ENCODE results near the gene SPATA24. TPM values are rescaled to one million over a fixed set of nuclear protein-coding genes. Genes with fewer than 3 reads are reported as not detected.

SPATA24 gene
- total RNA-seq, 1 experiment from 2014 or later: 1.4 TPM

GRCh38 chr5:139415869-139416268 is 12.0 kb upstream of the SPATA24 start:
- POLR2A ChIA-PET (ENCODE audit: unreplicated experiment): interaction anchor here (0.5 kb wide), 1 partner anchor 14 kb away, joined by 3 read pairs; no protein-coding TSS in a partner anchor

DNA sequence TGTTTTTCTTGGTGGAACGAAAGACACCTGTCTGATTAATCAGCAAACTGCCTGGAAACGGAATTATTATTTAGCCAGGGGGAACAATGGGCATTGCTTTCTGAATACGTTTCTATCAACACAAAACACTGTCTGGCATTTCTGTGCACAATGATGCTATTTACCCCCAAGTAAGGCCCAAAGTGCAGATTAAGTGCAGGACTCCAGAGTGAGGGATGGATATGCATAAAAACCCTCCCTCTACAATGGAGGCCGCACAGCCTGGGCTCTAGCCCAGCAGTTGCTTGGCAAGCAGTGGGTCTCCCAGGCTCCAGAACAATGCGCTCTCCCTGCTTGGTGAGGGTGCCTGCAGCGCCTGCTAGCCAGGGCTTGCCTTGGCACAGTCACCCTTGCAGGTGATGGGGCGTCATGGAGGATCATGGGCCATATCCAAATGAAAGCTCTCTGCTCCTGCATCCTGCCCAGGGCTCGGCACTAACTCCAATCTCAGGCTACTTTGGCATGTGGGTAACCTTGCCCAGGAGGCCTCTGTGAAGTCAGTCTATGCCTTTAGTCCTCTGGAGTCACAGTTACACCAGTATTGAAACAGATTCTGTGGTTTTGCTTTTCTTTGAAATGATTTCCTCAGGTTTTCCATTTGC is 11.5 kb upstream of the SPATA24 start:
- H3K9me2 ChIP-seq (replicated peaks; ENCODE audit: low read length): no peaks in the 10 kb centered on the region
- no peak overlapping the region for H3K9ac ChIP-seq (ENCODE audit: low read length)
- H3K27ac ChIP-seq (ENCODE audit: low read length): no peak overlapping the region
- CTCF ChIA-PET: no interaction called here
- ATAC-seq: no peak
- H3F3A ChIP-seq (ENCODE audit: low read length, unreplicated experiment): no peaks in the 10 kb centered on the region
- H3K4me2 ChIP-seq (ENCODE audit: low read length): no peak overlapping the region
- H4K20me1 ChIP-seq (ENCODE audit: low read length): no peaks in the 10 kb centered on the region
- no TSS peak for BruUV-seq (replicated peaks)
- H2AFZ ChIP-seq (ENCODE audit: low read length): no peak overlapping the region
- H3K79me2 ChIP-seq (ENCODE audit: low read length): no peaks in the 10 kb centered on the region
- H3K9me3 ChIP-seq (ENCODE audit: low read length): no peaks in the 10 kb centered on the region
- no peak for DNase-seq
- no peaks in the 10 kb centered on the region for H3K4me1 ChIP-seq (ENCODE audit: insufficient read depth, low read length)
- intact Hi-C loops (cut with micrococcal nuclease): no loop called here
- H3K4me3 ChIP-seq (ENCODE audit: low read length): no peak overlapping the region
- TF ChIP-seq EZH2phosphoT487 (IDR thresholded peaks at IDR 0.05; ENCODE audit: borderline replicate concordance, low read length) (no peak), CTCF (conservative IDR thresholded peaks at IDR 0.05; ENCODE audit: low read depth, low read length) (no peak), EZH2 (IDR thresholded peaks at IDR 0.05; ENCODE audit: low read length, unreplicated experiment) (no peak)
- POLR2A ChIA-PET (ENCODE audit: unreplicated experiment): no interaction called here
- H3K27me3 ChIP-seq (ENCODE audit: low read length): no peaks in the 10 kb centered on the region
- no peaks in the 10 kb centered on the region for H3K36me3 ChIP-seq (ENCODE audit: low read depth, low read length)

More at GRCh38 chr5:139415869-139416268, 12.0 kb upstream of the SPATA24 start:
- H3K9me2 ChIP-seq (replicated peaks; ENCODE audit: low read length): no peaks in the 10 kb centered on the region
- BruUV-seq (replicated peaks): no TSS peak
- H3K9me3 ChIP-seq (ENCODE audit: low read length): no peaks in the 10 kb centered on the region
- H3K79me2 ChIP-seq (ENCODE audit: low read length): no peaks in the 10 kb centered on the region
- no peak overlapping the region for H3K27ac ChIP-seq (ENCODE audit: low read length)
- no peak overlapping the region for H3K9ac ChIP-seq (ENCODE audit: low read length)
- TF ChIP-seq CTCF (conservative IDR thresholded peaks at IDR 0.05; ENCODE audit: low read depth, low read length) (no peak), EZH2phosphoT487 (IDR thresholded peaks at IDR 0.05; ENCODE audit: borderline replicate concordance, low read length) (no peak), EZH2 (IDR thresholded peaks at IDR 0.05; ENCODE audit: low read length, unreplicated experiment) (no peak)
- intact Hi-C loops (cut with micrococcal nuclease): no loop called here
- no peaks in the 10 kb centered on the region for H4K20me1 ChIP-seq (ENCODE audit: low read length)
- H3F3A ChIP-seq (ENCODE audit: low read length, unreplicated experiment): no peaks in the 10 kb centered on the region
- no peak overlapping the region for H2AFZ ChIP-seq (ENCODE audit: low read length)
- no peak overlapping the region for H3K4me3 ChIP-seq (ENCODE audit: low read length)
- H3K4me2 ChIP-seq (ENCODE audit: low read length): no peak overlapping the region
- no peaks in the 10 kb centered on the region for H3K27me3 ChIP-seq (ENCODE audit: low read length)
- H3K4me1 ChIP-seq (ENCODE audit: insufficient read depth, low read length): no peaks in the 10 kb centered on the region
- no peaks in the 10 kb centered on the region for H3K36me3 ChIP-seq (ENCODE audit: low read depth, low read length)
- DNase-seq (no peak), ATAC-seq (no peak)
- CTCF ChIA-PET: no interaction called here

GRCh38 chr5:139414581-139415130 is 10.8 kb upstream of the SPATA24 start:
- Histone ChIP-seq H3K9me3 (ENCODE audit: low read length) (no peaks in the 10 kb centered on the region), H4K20me1 (ENCODE audit: low read length) (no peaks in the 10 kb centered on the region), H3K27ac (ENCODE audit: low read length) (no peak overlapping the region), H2AFZ (ENCODE audit: low read length) (no peak overlapping the region), H3K9me2 (replicated peaks; ENCODE audit: low read length) (no peaks in the 10 kb centered on the region), H3K36me3 (ENCODE audit: low read depth, low read length) (no peaks in the 10 kb centered on the region), H3K79me2 (ENCODE audit: low read length) (no peaks in the 10 kb centered on the region), H3F3A (ENCODE audit: low read length, unreplicated experiment) (no peaks in the 10 kb centered on the region), H3K27me3 (ENCODE audit: low read length) (no peaks in the 10 kb centered on the region), H3K4me2 (ENCODE audit: low read length) (no peak overlapping the region), H3K4me1 (ENCODE audit: insufficient read depth, low read length) (no peaks in the 10 kb centered on the region), H3K4me3 (ENCODE audit: low read length) (no peak overlapping the region), H3K9ac (ENCODE audit: low read length) (no peak overlapping the region)
- DNase-seq (no peak), ATAC-seq (no peak)
- POLR2A ChIA-PET (ENCODE audit: unreplicated experiment): no interaction called here
- no TSS peak for BruUV-seq (replicated peaks)
- intact Hi-C loops (cut with micrococcal nuclease): no loop called here
- TF ChIP-seq EZH2 (IDR thresholded peaks at IDR 0.05; ENCODE audit: low read length, unreplicated experiment) (no peak), EZH2phosphoT487 (IDR thresholded peaks at IDR 0.05; ENCODE audit: borderline replicate concordance, low read length) (no peak), CTCF (conservative IDR thresholded peaks at IDR 0.05; ENCODE audit: low read depth, low read length) (no peak)
- CTCF ChIA-PET: no interaction called here
